ENCODE measurements around the gene PARD3.

DNA sequence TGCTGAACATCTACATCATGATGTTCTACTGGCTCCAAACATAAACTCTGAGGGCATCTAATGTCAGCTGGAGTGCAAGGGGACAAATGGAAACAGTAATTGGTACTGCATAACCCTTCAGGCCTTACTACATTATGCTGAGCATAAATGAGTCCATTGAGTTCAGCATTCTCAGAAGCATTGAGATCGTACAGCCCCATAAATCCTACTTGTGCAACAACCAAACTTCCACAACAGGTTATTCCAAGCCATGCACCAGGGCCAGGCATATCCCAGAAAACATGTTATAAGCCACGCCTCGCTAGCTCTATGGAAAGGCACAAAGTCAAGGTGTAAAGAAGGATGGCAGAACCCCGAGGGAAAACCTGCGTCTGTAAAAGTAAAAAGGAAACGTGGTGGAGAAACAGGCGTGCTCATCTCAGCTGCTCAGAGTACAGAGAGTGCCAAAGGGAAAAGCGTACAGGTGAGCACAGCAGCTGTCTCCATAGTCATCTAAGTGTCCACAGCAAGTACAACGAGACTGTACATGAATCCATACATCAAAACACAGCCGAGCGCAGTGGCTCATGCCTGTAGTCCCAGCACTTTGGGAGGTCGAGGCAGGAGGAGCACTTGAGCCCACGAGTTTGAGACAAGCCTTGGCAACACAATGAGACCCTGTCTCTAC lies 124.6 kb downstream of the PARD3 start:
- TF ChIP-seq HDGF (IDR thresholded peaks at IDR 0.05; ENCODE audit: borderline replicate concordance), result no peak
- no peak for TF ChIP-seq ELF4 (IDR thresholded peaks at IDR 0.05)
- no peak for TF ChIP-seq LEF1 (IDR thresholded peaks at IDR 0.05; ENCODE audit: borderline replicate concordance)
- TF ChIP-seq FOXA1 (IDR thresholded peaks at IDR 0.05), result no peak
- no peak for TF ChIP-seq BHLHE40 (IDR thresholded peaks at IDR 0.05; ENCODE audit: borderline replicate concordance)
- TF ChIP-seq TARDBP (IDR thresholded peaks at IDR 0.05), result no peak
- TF ChIP-seq SUZ12 (IDR thresholded peaks at IDR 0.05), result no peak
- TF ChIP-seq SP1 (IDR thresholded peaks at IDR 0.05), result no peak
- TF ChIP-seq ZNF384 (IDR thresholded peaks at IDR 0.05), result no peak
- no peak for TF ChIP-seq FOXK2 (IDR thresholded peaks at IDR 0.05)
- TF ChIP-seq NFRKB (IDR thresholded peaks at IDR 0.05), result no peak
- TF ChIP-seq CTBP1 (IDR thresholded peaks at IDR 0.05; ENCODE audit: borderline replicate concordance), result no peak
- TF ChIP-seq, protein P1, sequence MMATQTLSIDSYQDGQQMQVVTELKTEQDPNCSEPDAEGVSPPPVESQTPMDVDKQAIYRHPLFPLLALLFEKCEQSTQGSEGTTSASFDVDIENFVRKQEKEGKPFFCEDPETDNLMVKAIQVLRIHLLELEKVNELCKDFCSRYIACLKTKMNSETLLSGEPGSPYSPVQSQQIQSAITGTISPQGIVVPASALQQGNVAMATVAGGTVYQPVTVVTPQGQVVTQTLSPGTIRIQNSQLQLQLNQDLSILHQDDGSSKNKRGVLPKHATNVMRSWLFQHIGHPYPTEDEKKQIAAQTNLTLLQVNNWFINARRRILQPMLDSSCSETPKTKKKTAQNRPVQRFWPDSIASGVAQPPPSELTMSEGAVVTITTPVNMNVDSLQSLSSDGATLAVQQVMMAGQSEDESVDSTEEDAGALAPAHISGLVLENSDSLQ (IDR thresholded peaks at IDR 0.05), result no peak
- no peak for TF ChIP-seq ARNT (IDR thresholded peaks at IDR 0.05)
